Ectodermal cell (in vitro differentiated cells): Measurements from ENCODE around the gene PTPRG.
A peak's percentile ranks its signal among the peaks of the same experiment; 100 is the strongest.
"Not testable (repeated sequence)": the region's sequence is repeated elsewhere in the genome, so short reads cannot be mapped to it uniquely, and the experiment has no call there.

Source experiments
- H3K27ac ChIP-seq: 2 replicates; pipeline ENCODE4 v1.7.0; 2013; ENCODE audit warnings: mild to moderate bottlenecking, low read depth, low read length; ENCODE audit not compliant: insufficient read depth, poor library complexity, severe bottlenecking
- H3K27me3 ChIP-seq: 2 replicates; pipeline ENCODE4 v1.7.0; 2013; ENCODE audit warnings: mild to moderate bottlenecking, low read length; ENCODE audit not compliant: insufficient read depth, control insufficient read depth, poor library complexity, severe bottlenecking
- H3K36me3 ChIP-seq: one replicate; pipeline ENCODE4 v1.7.0; 2013; ENCODE audit warnings: low read length; ENCODE audit not compliant: control insufficient read depth, insufficient read depth
- H3K4me1 ChIP-seq: one replicate; pipeline ENCODE4 v1.7.0; 2013; ENCODE audit warnings: low read length; ENCODE audit not compliant: control insufficient read depth, insufficient read depth
- H3K4me3 ChIP-seq: 2 replicates; pipeline ENCODE4 v1.7.0; 2013; ENCODE audit warnings: low read depth, low read length, control low read depth; ENCODE audit not compliant: insufficient read depth
- H3K9me3 ChIP-seq: 2 replicates; pipeline ENCODE4 v1.7.0; 2013; ENCODE audit warnings: mild to moderate bottlenecking, low read length, moderate library complexity; ENCODE audit not compliant: control insufficient read depth
- WGBS, 2 experiments: methylation state at CpG; one replicate each; pipeline ENCODE4 v1.1.7; 2013; ENCODE audit warnings: missing lambda C conversion rate in 2 of 2; 5-methylcytosine and 5-hydroxymethylcytosine counted together

PTPRG gene

DNA sequence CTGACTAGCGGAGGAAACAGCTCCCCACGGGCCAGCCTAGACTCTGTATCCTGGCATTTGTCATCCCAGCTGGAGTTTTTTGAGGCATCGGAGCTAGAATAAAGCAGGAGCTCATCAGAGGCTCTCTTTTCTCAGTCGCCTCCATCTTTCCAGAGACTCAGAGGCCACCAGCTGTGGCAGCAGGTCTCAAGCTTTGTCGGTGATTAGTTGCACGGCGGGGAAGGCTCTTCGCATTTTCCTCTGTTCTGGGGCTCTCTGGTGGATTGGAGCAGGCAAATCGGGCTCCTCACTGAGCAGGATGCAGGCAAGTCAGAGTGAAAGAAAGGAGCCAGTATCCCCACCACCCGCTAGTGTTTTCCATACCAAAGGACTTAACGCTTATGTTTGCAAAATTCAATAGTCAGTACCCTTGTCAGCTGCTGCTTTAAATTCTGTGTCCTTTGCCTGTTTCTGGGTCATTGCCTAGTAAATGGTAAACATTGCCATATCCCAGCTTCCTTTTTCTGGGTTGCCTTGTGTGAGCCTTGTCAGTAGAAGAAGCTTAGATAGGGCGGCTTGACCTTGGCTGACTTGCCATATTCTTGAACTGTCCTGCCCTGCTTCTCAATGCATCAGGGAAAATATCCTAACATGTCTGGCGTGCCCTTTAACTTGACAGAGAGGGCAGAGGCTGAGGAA is 127.1 kb downstream of the PTPRG start:
- no peaks in the 10 kb centered on the region for H3K36me3 ChIP-seq
- H3K9me3 ChIP-seq = no peaks in the 10 kb centered on the region
- H3K4me1 ChIP-seq = peaks cover 44% of the 10 kb centered on the region
- H3K27me3 ChIP-seq = peaks cover 62% of the 10 kb centered on the region
- H3K4me3 ChIP-seq = peak overlapping the region; percentile 12
- 1 to 2% methylated on average over 13 of the region's 13 CpGs for WGBS, 2 experiments
- peak overlapping the region; percentile 65 for H3K27ac ChIP-seq

DNA sequence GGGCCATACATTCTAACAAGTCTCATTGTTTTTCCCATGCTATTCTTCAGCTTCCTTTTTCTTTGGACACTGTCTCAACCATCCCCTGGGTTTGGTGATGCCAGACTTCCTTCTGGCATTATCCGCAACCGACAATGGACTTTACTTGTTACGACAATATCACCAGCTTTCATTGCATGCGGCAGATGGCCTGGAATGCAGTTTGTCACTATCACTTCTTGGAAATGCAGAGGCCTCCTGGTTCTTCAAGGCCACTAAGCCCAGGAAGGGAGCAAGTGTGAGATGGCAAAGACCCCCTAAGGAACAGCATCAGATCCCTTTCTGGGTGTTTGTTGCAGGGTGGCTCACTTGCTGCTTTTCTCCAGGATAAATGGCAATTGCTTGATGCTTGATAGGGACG is 128.6 kb downstream of the PTPRG start:
- WGBS, 2 experiments = 77 to 81% methylated on average over 5 of the region's 5 CpGs
- peaks cover 59% of the 10 kb centered on the region for H3K27me3 ChIP-seq
- H3K27ac ChIP-seq = no peak overlapping the region
- peaks cover 36% of the 10 kb centered on the region for H3K4me1 ChIP-seq
- no peaks in the 10 kb centered on the region for H3K9me3 ChIP-seq
- H3K4me3 ChIP-seq = no peak overlapping the region
- no peaks in the 10 kb centered on the region for H3K36me3 ChIP-seq

DNA sequence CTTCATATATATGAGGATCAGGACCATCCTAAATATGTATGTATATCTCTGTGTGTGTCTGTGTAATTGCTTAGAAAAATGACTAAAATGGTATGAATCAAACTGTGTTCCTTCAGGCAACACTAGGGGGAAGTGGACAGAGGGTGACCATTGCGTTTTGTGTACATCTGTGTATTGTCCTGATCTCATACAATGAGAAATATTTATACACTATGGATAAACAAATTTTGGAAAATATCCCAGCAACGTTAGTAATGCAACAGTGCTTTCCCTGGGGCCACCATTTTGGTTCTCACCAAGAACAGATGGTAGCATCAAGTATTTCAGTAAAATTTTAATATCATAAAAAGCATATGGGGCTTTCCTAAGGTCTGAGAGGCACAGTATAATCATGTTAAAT is 130.1 kb downstream of the PTPRG start:
- no peak overlapping the region for H3K4me3 ChIP-seq
- no peaks in the 10 kb centered on the region for H3K9me3 ChIP-seq
- H3K4me1 ChIP-seq = peaks cover 25% of the 10 kb centered on the region
- H3K36me3 ChIP-seq = no peaks in the 10 kb centered on the region
- H3K27me3 ChIP-seq = peaks cover 45% of the 10 kb centered on the region
- 80 to 100% methylated on average over 1 to 2 of the region's 2 CpGs for WGBS, 2 experiments
- no peak overlapping the region for H3K27ac ChIP-seq

DNA sequence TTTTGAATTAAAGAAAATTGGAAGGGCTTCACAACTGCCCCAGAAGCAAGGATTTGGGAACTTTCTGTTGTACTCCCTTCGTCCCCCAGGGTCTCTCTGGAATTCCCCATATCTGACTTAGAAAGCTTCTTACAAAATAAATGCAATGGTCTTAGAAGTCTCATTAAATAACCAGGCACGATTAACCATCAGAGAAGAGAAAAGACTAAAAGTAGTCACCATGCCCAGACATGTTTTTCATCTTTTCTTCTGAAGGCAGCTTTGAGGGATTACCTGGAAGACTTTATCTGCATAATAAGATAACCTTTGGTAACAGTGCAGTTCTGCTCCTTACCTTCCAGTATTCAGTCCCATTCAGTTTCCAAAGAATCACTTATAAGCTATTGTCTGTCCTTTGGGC is 135.9 kb downstream of the PTPRG start:
- Histone ChIP-seq H3K27ac (no peak overlapping the region), H3K36me3 (no peaks in the 10 kb centered on the region), H3K4me1 (peaks cover 20% of the 10 kb centered on the region), H3K27me3 (no peaks in the 10 kb centered on the region), H3K4me3 (no peak overlapping the region), H3K9me3 (no peaks in the 10 kb centered on the region)
- 54 to 62% methylated on average over 2 of the region's 2 CpGs for WGBS, 2 experiments

DNA sequence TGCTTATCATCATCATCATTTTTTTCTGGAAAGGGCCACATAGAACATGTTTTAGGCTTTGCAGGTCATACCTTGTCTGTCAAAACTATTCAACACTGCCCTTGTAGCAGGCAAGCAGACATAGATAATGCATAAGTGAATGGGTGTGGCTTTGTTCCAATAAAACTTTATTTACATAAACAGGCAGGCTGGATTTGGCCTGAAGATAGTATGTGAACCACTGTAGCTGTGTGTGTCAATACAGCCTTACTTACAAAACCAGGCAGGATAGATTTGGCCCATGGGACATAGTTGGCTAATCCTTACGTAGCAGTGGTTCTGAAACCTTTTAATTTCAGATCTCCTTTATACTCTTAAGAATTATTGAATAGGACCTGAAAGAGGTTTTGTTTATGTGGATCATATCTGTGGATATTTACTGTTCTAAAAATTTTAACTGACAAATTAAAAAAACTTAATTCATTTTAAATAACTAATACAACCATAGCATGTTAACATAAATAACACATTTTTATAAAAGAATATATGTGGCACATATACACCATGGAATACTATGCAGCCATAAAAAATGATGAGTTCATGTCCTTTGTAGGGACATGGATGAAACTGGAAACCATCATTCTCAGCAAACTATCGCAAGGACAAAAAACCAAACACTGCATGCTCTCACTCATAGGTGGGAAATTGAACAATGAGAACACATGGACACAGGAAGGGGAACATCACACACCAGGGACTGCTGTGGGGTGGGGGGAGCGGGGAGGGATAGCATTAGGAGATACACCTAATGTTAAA is 137.1 kb downstream of the PTPRG start:
- H3K4me1 ChIP-seq = peaks cover 25% of the 10 kb centered on the region
- not testable (repeated sequence) for H3K36me3 ChIP-seq, H3K27me3 ChIP-seq, H3K27ac ChIP-seq, H3K9me3 ChIP-seq, H3K4me3 ChIP-seq
- WGBS, 2 experiments = 98% methylated on average over 3 of the region's 3 CpGs; no CpG with 5 or more reads in 1 of the 2 experiments

DNA sequence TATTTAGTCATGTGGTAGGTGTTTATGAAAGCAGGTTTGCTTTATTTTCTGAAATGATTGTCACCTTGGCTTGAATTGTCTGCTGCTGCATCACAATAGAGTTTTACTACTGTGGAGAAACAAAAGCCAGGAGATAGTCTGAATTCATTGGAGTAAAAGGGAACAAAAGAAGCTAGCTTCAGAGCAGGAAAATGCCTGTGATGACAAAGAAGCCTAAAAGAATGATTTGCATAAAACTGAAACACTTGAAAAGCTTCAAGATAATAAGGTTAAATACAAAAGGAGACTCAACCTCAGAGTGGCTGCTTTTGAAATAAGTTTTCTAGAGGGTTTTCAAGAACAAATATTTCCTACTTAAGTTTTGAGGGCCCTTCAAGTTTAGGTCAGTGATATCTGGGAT is 138.3 kb downstream of the PTPRG start:
- no peaks in the 10 kb centered on the region for H3K27me3 ChIP-seq
- no peak overlapping the region for H3K4me3 ChIP-seq
- no peak overlapping the region for H3K27ac ChIP-seq
- no peaks in the 10 kb centered on the region for H3K9me3 ChIP-seq
- H3K36me3 ChIP-seq = no peaks in the 10 kb centered on the region
- H3K4me1 ChIP-seq = peaks cover 24% of the 10 kb centered on the region

DNA sequence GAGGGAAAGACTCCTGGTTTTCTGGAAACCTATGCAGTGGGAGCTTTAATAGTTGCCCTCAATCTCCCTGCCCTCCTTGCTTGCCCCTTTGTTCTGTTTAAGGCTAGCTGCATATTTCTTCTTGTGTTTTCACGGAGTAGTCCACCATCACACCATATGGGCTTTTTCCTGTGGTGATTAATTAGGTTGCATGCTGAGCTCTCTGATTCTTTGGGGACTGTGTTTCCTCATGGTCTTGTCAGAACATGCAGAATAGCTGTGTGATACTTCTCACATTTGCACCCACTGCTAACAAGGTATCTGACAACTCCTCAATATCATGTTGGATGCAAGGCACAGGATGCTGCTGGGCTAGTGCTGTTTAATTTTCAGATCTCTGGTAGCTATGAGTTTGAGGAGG is 139.6 kb downstream of the PTPRG start:
- H3K27me3 ChIP-seq = no peaks in the 10 kb centered on the region
- H3K9me3 ChIP-seq = no peaks in the 10 kb centered on the region
- no peaks in the 10 kb centered on the region for H3K36me3 ChIP-seq
- WGBS, 2 experiments = 0% methylated on average over 1 of the region's 1 CpG
- H3K27ac ChIP-seq = no peak overlapping the region
- no peak overlapping the region for H3K4me3 ChIP-seq
- peaks cover 24% of the 10 kb centered on the region for H3K4me1 ChIP-seq

DNA sequence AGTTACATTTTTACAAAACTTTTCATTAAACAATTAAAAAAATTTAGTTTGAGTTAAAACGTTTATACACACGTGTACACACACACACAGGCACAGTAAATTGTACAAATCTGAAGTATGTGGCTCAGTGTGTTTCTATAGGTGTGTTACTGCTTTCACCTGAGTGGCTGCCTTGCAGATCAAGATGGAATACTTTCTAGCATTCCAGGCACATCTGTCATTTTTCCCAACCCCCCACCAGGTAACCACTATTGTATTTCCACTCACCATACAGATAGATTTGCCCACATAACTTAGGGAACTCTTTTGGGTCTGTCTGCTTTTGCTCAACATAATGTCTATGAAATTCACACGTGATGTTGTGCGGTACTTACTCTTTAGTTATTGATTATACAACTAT is 141.1 kb downstream of the PTPRG start:
- 96 to 100% methylated on average over 1 to 4 of the region's 4 CpGs for WGBS, 2 experiments
- Histone ChIP-seq H3K9me3 (no peaks in the 10 kb centered on the region), H3K4me3 (no peak overlapping the region), H3K36me3 (no peaks in the 10 kb centered on the region), H3K4me1 (peaks cover 17% of the 10 kb centered on the region), H3K27ac (no peak overlapping the region), H3K27me3 (no peaks in the 10 kb centered on the region)

DNA sequence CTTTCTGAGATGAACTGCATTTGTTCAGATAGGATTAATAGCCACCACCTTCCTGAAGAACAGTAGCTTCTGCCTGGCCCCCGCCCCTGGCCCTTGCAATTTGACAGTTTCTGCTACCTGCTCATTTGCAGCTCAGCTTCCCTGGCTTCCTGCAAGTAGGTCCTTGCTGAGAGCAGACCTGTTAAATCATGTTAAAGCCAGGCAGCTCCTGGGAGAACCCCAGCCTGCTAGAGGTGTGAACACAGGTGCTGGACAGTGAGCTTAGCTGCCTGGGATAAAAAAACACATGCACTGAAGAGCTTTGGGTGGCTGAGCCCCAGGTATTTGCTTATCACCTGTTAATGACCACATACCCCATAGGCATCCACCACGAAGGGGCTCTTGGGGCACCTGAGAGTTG is 143.4 kb downstream of the PTPRG start:
- 64 to 75% methylated on average over 1 to 2 of the region's 2 CpGs for WGBS, 2 experiments
- H3K4me1 ChIP-seq = peaks cover 10% of the 10 kb centered on the region

DNA sequence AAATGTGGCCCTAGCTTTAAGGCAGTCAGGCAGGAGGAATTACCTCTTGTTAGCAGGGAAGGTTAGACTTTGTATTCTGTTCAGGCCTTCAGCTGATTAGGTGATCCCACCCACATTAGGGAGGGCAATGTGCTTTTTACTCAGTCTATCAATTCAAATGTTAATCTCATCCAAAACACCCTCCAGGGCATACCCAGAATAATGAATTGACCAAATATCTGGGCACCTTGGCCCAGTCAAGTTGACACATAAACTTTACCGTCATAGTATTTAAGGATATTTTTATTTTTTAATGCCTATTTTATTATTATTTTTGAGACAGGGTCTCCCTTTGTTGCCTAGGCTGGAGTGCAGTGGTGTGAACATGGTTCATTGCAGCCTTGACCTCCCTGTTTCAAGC is 146.1 kb downstream of the PTPRG start:
- H3K4me3 ChIP-seq = no peak overlapping the region
- H3K36me3 ChIP-seq = no peaks in the 10 kb centered on the region
- no peaks in the 10 kb centered on the region for H3K9me3 ChIP-seq
- H3K27me3 ChIP-seq = no peaks in the 10 kb centered on the region
- WGBS, 2 experiments = 80 to 89% methylated on average over 1 of the region's 1 CpG
- H3K27ac ChIP-seq = no peak overlapping the region
- peaks cover 7% of the 10 kb centered on the region for H3K4me1 ChIP-seq

More for the DNA sequence above, 143.4 kb downstream of the PTPRG start:
- no peaks in the 10 kb centered on the region for H3K36me3 ChIP-seq
- H3K9me3 ChIP-seq = no peaks in the 10 kb centered on the region
- H3K4me3 ChIP-seq = no peak overlapping the region
- no peaks in the 10 kb centered on the region for H3K27me3 ChIP-seq
- no peak overlapping the region for H3K27ac ChIP-seq
